ENCODE results near the gene CA9. TPM values are rescaled to one million over a fixed set of nuclear protein-coding genes. Genes with fewer than 3 reads are reported as not detected.

The CA9 gene
- total RNA-seq (100 to 1,000 TPM in 3 of 5 donors, 10 to 100 TPM in 1, 1 to 10 TPM in 1; 1.2 to 670 (median 161) TPM), polyA plus RNA-seq (100 to 1,000 TPM; 115 to 653 (median 541) TPM)
- long read RNA-seq, donor 1, partial matches to known transcripts, result 2,537 of 4,467 reads
- long read RNA-seq, donor 1, other reads (novel, unspliced or antisense), result 1,930 of 4,467 reads
- long read RNA-seq, donor 2, partial matches to known transcripts, result 1,315 of 3,075 reads
- long read RNA-seq, donor 2, other reads (novel, unspliced or antisense), result 1,760 of 3,075 reads
- long read RNA-seq, donor 3, partial matches to known transcripts, result 0 of 2 reads
- long read RNA-seq, donor 3, other reads (novel, unspliced or antisense), result 0 of 2 reads
- long read RNA-seq, donor 4, result 0 reads
- long read RNA-seq, donor 5, partial matches to known transcripts, result 1,020 of 1,684 reads
- long read RNA-seq, donor 5, other reads (novel, unspliced or antisense), result 663 of 1,684 reads
- long read RNA-seq, donor 6, partial matches to known transcripts, result 514 of 521 reads
- long read RNA-seq, donor 6, other reads (novel, unspliced or antisense), result 7 of 521 reads
- long read RNA-seq, donor 7, result 0 reads
- long read RNA-seq, donor 8, partial matches to known transcripts, result 0 of 2 reads
- long read RNA-seq, donor 8, other reads (novel, unspliced or antisense), result 0 of 2 reads
- long read RNA-seq, donor 9, partial matches to known transcripts, result 0 of 2 reads
- long read RNA-seq, donor 9, other reads (novel, unspliced or antisense), result 0 of 2 reads
- long read RNA-seq, donor 10, partial matches to known transcripts, result 531 of 1,121 reads
- long read RNA-seq, donor 10, other reads (novel, unspliced or antisense), result 590 of 1,121 reads

GRCh38 chr9:35673132-35674024 is at the start of gene CA9:
Gene CA9 (plus strand): TSS chr9:35673928. CDS start chr9:35673960, 32 bp downstream.
- intact Hi-C loops (cut with DNase I; ENCODE audit: low total_unique reads), result no loop called here
- H3K27ac ChIP-seq, result peak within 1 kb of the TSS; percentile 89 to 100 (median 89)
- no peaks in the 10 kb centered on the region for H3K9me3 ChIP-seq
- H3K4me1 ChIP-seq, result peaks cover 30 to 72% (median 46%) of the 10 kb centered on the region in 4 donors
- DNase-seq, result peak; percentile 83 to 95
- H3K27me3 ChIP-seq, result peaks cover 0 to 12% (median 0%) of the 10 kb centered on the region in 3 donors
- H3K4me3 ChIP-seq, result peak within 1 kb of the TSS; percentile 50 to 72 (median 53)
- 19 to 57% (median 30%) methylated on average over 3 to 10 of the region's 10 CpGs for WGBS, 5 donors
- H3K36me3 ChIP-seq, result peaks cover 0 to 5% (median 0%) of the 10 kb centered on the region in 4 donors
- TF ChIP-seq CTCF (IDR thresholded peaks at IDR 0.05), result peak in 1 of 7 experiments; percentile 8
- TF ChIP-seq POLR2AphosphoS5 (IDR thresholded peaks at IDR 0.05), result peak in 2 of 3 donors; percentile 75 to 84
- TF ChIP-seq EP300 (IDR thresholded peaks at IDR 0.05), result no peak
- TF ChIP-seq POLR2A (IDR thresholded peaks at IDR 0.05), result peak in 1 of 4 donors; percentile 85

- no peaks in the 10 kb centered on the region for H3K27me3 ChIP-seq
- intact Hi-C loops (cut with DNase I; ENCODE audit: low total_unique reads), result loop anchor here (10.0 kb wide), 1 partner anchor 63 kb away; a partner anchor contains a TSS
- no peaks in the 10 kb centered on the region for H3K9me3 ChIP-seq
- WGBS, 5 donors, result 79 to 95% (median 85%) methylated on average over 2 of the region's 2 CpGs
- DNase-seq, result no peak
- no peak overlapping the region for H3K27ac ChIP-seq
- H3K4me1 ChIP-seq, result no peaks in the 10 kb centered on the region
- no peak overlapping the region for H3K4me3 ChIP-seq
- H3K36me3 ChIP-seq, result no peaks in the 10 kb centered on the region
- TF ChIP-seq CTCF (IDR thresholded peaks at IDR 0.05) (no peak), POLR2AphosphoS5 (IDR thresholded peaks at IDR 0.05) (no peak), POLR2A (IDR thresholded peaks at IDR 0.05) (no peak), EP300 (IDR thresholded peaks at IDR 0.05) (no peak)
Measured at GRCh38 chr9:35627575-35627974, 46.2 kb upstream of the CA9 start.

GRCh38 chr9:35628389-35628991 is 45.2 kb upstream of the CA9 start:
- H3K4me1 ChIP-seq, result no peaks in the 10 kb centered on the region
- intact Hi-C loops (cut with DNase I; ENCODE audit: low total_unique reads), result loop anchor here (10.0 kb wide), 1 partner anchor 64 kb away; a partner anchor contains a TSS
- no peaks in the 10 kb centered on the region for H3K27me3 ChIP-seq
- no peaks in the 10 kb centered on the region for H3K9me3 ChIP-seq
- H3K27ac ChIP-seq, result no peak overlapping the region
- H3K36me3 ChIP-seq, result no peaks in the 10 kb centered on the region
- H3K4me3 ChIP-seq, result no peak overlapping the region
- WGBS, 5 donors, result 94 to 100% (median 95%) methylated on average over 6 of the region's 6 CpGs
- TF ChIP-seq EP300 (IDR thresholded peaks at IDR 0.05) (no peak), CTCF (IDR thresholded peaks at IDR 0.05) (no peak), POLR2A (IDR thresholded peaks at IDR 0.05) (no peak)
- no peak for DNase-seq
